Astrocyte (in vitro differentiated cells and primary cell): ENCODE measurements around the gene FOLR2.

Source experiments
- EZH2 ChIP-seq: IDR thresholded peaks from 2 replicates; pipeline ENCODE4 v1.6.1; 2012; ENCODE audit warnings: mild to moderate bottlenecking, low read length, inconsistent platforms; ENCODE audit not compliant: insufficient read depth
- TF ChIP-seq, protein P1 (sequence below): IDR thresholded peaks from 2 replicates; pipeline ENCODE4 v1.5.1; 2011; ENCODE audit warnings: low read depth, mild to moderate bottlenecking, inconsistent platforms, low read length, moderate library complexity; ENCODE audit not compliant: insufficient read depth

DNA sequence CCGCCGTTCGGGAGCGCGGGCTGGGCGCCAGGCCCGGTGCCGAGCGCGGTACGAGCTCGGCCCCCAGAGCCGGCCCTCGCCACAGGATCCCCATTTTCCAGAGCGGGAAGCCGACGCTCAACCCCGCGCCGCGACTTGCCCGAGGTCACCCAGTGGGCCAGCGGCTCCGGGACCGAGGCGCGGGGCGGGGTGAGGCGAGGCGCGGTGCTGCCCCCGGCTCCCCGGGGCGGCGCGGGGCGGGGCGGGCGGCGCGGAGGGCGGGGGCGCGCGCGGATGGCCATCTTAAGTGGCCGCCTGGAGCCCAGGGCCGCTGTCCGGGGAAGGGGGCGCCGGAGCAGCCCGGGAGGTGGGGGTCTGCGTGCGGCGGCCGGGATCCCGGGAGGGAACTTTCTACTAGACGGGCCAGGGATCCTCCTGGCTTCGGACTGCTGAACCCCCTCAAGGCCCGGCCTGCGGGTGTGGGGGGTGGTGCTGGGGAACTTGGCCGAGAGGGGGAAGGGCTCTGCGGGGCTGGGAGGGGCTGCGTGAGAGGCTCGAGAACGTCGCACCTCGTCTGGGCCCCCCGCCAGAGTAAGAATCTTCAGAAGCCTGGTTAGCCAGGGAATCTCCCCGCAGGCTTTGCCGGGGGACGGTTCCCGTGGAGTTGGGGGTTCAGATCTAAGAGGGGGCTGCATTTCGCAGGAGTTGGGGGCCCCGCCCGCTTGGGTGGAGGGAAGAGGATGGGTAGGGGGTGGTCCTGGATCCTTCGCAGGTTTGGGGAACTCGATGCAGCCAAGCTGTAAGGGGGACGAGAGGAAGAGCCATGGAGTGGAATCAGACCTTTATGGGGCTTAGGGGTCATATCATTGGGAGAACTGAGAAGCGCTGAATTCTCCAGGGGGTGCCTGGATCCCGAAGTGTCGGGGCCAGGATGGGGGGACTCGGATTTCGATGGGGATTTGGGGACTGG is 7.3 kb downstream of the FOLR2 start:
- TF ChIP-seq, protein P1, sequence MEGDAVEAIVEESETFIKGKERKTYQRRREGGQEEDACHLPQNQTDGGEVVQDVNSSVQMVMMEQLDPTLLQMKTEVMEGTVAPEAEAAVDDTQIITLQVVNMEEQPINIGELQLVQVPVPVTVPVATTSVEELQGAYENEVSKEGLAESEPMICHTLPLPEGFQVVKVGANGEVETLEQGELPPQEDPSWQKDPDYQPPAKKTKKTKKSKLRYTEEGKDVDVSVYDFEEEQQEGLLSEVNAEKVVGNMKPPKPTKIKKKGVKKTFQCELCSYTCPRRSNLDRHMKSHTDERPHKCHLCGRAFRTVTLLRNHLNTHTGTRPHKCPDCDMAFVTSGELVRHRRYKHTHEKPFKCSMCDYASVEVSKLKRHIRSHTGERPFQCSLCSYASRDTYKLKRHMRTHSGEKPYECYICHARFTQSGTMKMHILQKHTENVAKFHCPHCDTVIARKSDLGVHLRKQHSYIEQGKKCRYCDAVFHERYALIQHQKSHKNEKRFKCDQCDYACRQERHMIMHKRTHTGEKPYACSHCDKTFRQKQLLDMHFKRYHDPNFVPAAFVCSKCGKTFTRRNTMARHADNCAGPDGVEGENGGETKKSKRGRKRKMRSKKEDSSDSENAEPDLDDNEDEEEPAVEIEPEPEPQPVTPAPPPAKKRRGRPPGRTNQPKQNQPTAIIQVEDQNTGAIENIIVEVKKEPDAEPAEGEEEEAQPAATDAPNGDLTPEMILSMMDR: no peak
- TF ChIP-seq EZH2: no peak
